D721Med (cell line): Measurements from ENCODE around the gene CALML6.
"Not testable (repeated sequence)": the region's sequence is repeated elsewhere in the genome, so short reads cannot be mapped to it uniquely, and the experiment has no call there.

Experiments
- DNase-seq: peaks from one replicate; pipeline ENCODE4 v3.0.0; 2011; ENCODE audit warnings: low spot score; ENCODE audit not compliant: insufficient read length
- FAIRE-seq: peaks from 2 replicates; lab custom pipeline; 2011; peaks lifted over from hg19 to GRCh38; lab: Jason Lieb, UNC
- CTCF ChIP-seq: IDR thresholded peaks from 2 replicates; pipeline ENCODE4 v1.5.1; 2012; ENCODE audit warnings: mild to moderate bottlenecking, control low read depth; ENCODE audit not compliant: insufficient read depth; ENCODE audit errors: missing control alignments

Gene CALML6

DNA sequence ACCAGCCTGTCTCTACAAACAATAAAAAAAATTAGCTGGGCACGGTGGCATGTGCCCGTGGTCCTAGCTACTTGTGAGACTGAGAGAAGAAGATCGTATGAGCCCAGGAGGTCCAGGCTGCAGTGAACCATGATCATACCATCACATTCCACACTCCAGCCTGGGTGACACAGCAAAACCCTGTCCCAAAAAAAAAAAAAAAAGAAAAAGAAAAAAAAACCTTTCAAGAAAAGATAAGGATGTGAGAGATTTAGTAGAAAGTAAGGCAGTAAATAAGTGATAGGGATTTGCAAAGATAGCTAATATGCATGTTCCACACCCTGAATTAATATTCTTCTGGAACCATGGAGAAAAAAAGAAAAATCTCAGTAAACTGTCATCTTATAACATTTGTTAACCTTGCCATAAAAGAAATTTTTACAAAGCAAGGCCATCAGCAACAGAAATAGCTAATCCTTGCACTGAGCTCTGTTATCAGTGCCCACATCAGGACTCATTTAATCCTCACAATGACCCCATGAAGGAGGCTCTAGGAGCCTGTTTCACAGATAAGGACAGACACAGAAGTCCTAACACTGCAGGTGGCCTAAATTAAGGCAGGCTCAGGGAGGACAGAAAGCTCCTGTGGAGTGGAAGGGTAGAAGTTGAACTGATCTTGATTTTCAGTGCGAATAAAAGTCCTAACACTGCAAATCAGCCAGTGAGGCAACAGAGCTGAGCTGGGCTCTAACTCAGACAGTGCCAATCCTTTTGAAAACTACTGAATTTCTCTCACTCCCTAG, 31.8 kb upstream of the CALML6 start:
- no peak for TF ChIP-seq CTCF
- DNase-seq (no peak), FAIRE-seq (no peak)

GRCh38 chr1:1883890-1884289, 31.2 kb upstream of the CALML6 start:
- not testable (repeated sequence) for DNase-seq, FAIRE-seq

DNA sequence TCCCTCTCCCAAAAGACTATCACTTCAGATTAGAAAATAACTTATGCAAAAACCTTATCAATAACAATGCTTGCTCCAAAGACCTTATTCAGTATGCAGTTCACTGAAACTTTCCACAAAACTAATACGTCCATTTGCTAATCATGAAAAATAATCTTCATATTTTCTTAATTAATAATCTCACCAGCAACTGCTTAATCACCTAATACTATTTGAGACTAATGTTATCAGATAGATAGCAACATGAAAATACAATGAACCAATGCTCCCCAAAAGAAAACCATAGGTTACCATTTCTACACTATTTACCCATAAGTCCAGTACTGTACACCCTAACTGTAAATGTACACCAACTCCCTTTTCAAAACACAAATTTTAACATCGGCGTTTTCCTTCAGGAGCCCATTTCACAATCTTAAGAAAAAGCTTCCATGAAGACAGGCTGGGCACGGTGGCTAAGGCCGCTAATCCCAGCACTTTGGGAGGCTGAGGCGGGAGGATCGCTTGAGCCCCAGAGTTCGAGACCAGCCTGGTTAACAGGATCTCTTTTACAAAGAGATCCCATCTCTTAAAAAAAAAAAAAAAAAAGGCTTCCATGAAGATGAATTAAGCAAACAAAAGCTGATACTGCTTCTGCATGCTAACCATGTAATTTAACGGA, 25.8 kb upstream of the CALML6 start:
- FAIRE-seq: no peak
- no peak for DNase-seq
- no peak for TF ChIP-seq CTCF

DNA sequence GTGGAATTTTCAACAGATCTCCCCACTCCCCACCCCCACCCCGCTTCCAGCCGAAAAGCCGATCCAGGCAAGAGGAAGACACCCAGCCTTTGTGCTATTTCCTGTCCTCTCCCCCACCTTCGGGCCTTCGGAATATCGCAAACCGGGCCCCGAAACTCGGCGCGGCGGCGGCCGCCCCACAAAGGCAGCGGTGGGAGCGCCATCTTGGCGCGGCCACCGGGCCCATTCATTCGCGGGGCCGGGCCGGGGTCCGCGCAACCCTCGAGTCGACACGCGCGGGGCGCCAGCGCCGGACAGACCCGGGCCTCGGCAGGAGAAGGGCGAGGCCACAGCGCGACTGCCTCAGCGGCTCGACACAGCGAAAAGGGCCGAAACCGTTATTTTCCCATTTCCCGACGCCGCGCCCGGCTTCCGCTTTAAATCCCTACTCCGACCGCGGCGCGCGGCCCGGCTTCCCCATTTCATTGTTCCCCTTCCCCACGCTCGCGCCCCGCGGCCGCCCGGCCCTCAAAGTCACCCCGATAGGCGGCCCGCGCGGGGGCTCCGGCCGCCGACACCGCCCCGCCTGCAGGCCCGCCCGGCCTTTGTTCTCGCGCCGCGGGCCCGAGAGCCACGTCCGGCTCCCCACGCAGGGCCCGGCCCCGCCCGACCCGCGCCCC, 25.1 kb upstream of the CALML6 start:
- no peak for TF ChIP-seq CTCF
- FAIRE-seq (no peak), DNase-seq (no peak)

- FAIRE-seq (no peak), DNase-seq (peak; percentile 74)
- TF ChIP-seq CTCF: no peak
These were observed 24.3 kb upstream of the CALML6 start, which contains the start of gene GNB1 for GRCh38 chr1:1890506-1891348. GNB1 (minus strand) TSS chr1:1891087; CDS start chr1:1825453, 65,634 bp downstream.

- DNase-seq (peak; percentile 38), FAIRE-seq (no peak)
- no peak for TF ChIP-seq CTCF
These were observed 23.5 kb upstream of the CALML6 start for GRCh38 chr1:1891349-1892078.
